ENCODE data around the gene STK17B.

GRCh38 chr2:196160946-196161345, 10.4 kb downstream of the STK17B start:
- no peak for TF ChIP-seq CTCF (conservative IDR thresholded peaks at IDR 0.05; ENCODE audit: low read length)
- TF ChIP-seq EZH2phosphoT487 (IDR thresholded peaks at IDR 0.05; ENCODE audit: borderline replicate concordance): no peak
